ENCODE data around the gene PRDM8.
A peak's percentile ranks its signal among the peaks of the same experiment; 100 is the strongest.

The PRDM8 gene

GRCh38 chr4:80179637-80180161 is 17.6 kb upstream of the PRDM8 start:
- peaks cover 8% of the 10 kb centered on the region; the same call in 1 of the 2 replicates for H3K27me3 ChIP-seq (ENCODE audit: low read depth, low read length)
- no peak overlapping the region for H3K4me3 ChIP-seq (ENCODE audit: low read length)
- no peak overlapping the region for H3K27ac ChIP-seq (ENCODE audit: low read length)
- no peaks in the 10 kb centered on the region for H3K79me2 ChIP-seq (ENCODE audit: low read length)
- H3K9me3 ChIP-seq (ENCODE audit: insufficient read depth, low read length), result no peaks in the 10 kb centered on the region
- H3K4me1 ChIP-seq (ENCODE audit: low read length), result peaks cover 17% of the 10 kb centered on the region
- no peak overlapping the region for H3K9ac ChIP-seq (ENCODE audit: low read length)
- H2AFZ ChIP-seq (ENCODE audit: low read depth, low read length), result no peak overlapping the region
- H3K4me2 ChIP-seq (ENCODE audit: low read length), result no peak overlapping the region
- no peak for TF ChIP-seq CTCF (IDR thresholded peaks at IDR 0.05; ENCODE audit: low read depth, low read length)
- no peaks in the 10 kb centered on the region for H4K20me1 ChIP-seq (ENCODE audit: insufficient read depth, low read length)
- no peaks in the 10 kb centered on the region for H3K36me3 ChIP-seq (replicated peaks; ENCODE audit: low read depth, low read length)

GRCh38 chr4:80180743-80181142 is 16.6 kb upstream of the PRDM8 start:
- Histone ChIP-seq H3K27ac (ENCODE audit: low read length) (no peak overlapping the region), H3K79me2 (ENCODE audit: low read length) (no peaks in the 10 kb centered on the region), H3K9ac (ENCODE audit: low read length) (no peak overlapping the region), H4K20me1 (ENCODE audit: insufficient read depth, low read length) (no peaks in the 10 kb centered on the region), H3K4me2 (ENCODE audit: low read length) (no peak overlapping the region), H3K27me3 (ENCODE audit: low read depth, low read length) (peaks cover 15% of the 10 kb centered on the region), H3K4me3 (ENCODE audit: low read length) (no peak overlapping the region), H3K36me3 (replicated peaks; ENCODE audit: low read depth, low read length) (no peaks in the 10 kb centered on the region), H2AFZ (ENCODE audit: low read depth, low read length) (no peak overlapping the region), H3K9me3 (ENCODE audit: insufficient read depth, low read length) (no peaks in the 10 kb centered on the region), H3K4me1 (ENCODE audit: low read length) (peaks cover 24% of the 10 kb centered on the region)
- no peak for TF ChIP-seq EZH2phosphoT487 (IDR thresholded peaks at IDR 0.05; ENCODE audit: low read depth)
- TF ChIP-seq CTCF (IDR thresholded peaks at IDR 0.05; ENCODE audit: low read depth, low read length), result no peak

- Histone ChIP-seq H3K4me3 (ENCODE audit: low read length) (no peak overlapping the region), H2AFZ (ENCODE audit: low read depth, low read length) (no peak overlapping the region)
- TF ChIP-seq EZH2phosphoT487 (IDR thresholded peaks at IDR 0.05; ENCODE audit: low read depth) (no peak), CTCF (IDR thresholded peaks at IDR 0.05; ENCODE audit: low read depth, low read length) (no peak)
Measured at GRCh38 chr4:80182237-80182866, 15.0 kb upstream of the PRDM8 start.

GRCh38 chr4:80183250-80184052 is 13.9 kb upstream of the PRDM8 start:
- H3K9ac ChIP-seq (ENCODE audit: low read length), result peak overlapping the region; percentile 83

More at GRCh38 chr4:80182237-80182866, 15.0 kb upstream of the PRDM8 start:
- H3K9ac ChIP-seq (ENCODE audit: low read length), result no peak overlapping the region
- no peaks in the 10 kb centered on the region for H3K79me2 ChIP-seq (ENCODE audit: low read length)
- H3K27ac ChIP-seq (ENCODE audit: low read length), result no peak overlapping the region
- peaks cover 24% of the 10 kb centered on the region for H3K4me1 ChIP-seq (ENCODE audit: low read length)
- no peaks in the 10 kb centered on the region for H3K9me3 ChIP-seq (ENCODE audit: insufficient read depth, low read length)
- H3K27me3 ChIP-seq (ENCODE audit: low read depth, low read length), result peaks cover 19% of the 10 kb centered on the region
- H4K20me1 ChIP-seq (ENCODE audit: insufficient read depth, low read length), result no peaks in the 10 kb centered on the region
- no peaks in the 10 kb centered on the region for H3K36me3 ChIP-seq (replicated peaks; ENCODE audit: low read depth, low read length)
- H3K4me2 ChIP-seq (ENCODE audit: low read length), result peak overlapping the region; percentile 11; the same call in 1 of the 2 replicates

More at GRCh38 chr4:80183250-80184052, 13.9 kb upstream of the PRDM8 start:
- peak overlapping the region; percentile 80 for H2AFZ ChIP-seq (ENCODE audit: low read depth, low read length)
- H3K27me3 ChIP-seq (ENCODE audit: low read depth, low read length), result peaks cover 19% of the 10 kb centered on the region
- H3K36me3 ChIP-seq (replicated peaks; ENCODE audit: low read depth, low read length), result no peaks in the 10 kb centered on the region
- H3K9me3 ChIP-seq (ENCODE audit: insufficient read depth, low read length), result no peaks in the 10 kb centered on the region
- no peaks in the 10 kb centered on the region for H4K20me1 ChIP-seq (ENCODE audit: insufficient read depth, low read length)
- peaks cover 24% of the 10 kb centered on the region for H3K4me1 ChIP-seq (ENCODE audit: low read length)
- H3K4me3 ChIP-seq (ENCODE audit: low read length), result peak overlapping the region; percentile 95
- H3K4me2 ChIP-seq (ENCODE audit: low read length), result peak overlapping the region; percentile 89
- no peak for TF ChIP-seq EZH2phosphoT487 (IDR thresholded peaks at IDR 0.05; ENCODE audit: low read depth)
- TF ChIP-seq CTCF (IDR thresholded peaks at IDR 0.05; ENCODE audit: low read depth, low read length), result no peak
- no peaks in the 10 kb centered on the region for H3K79me2 ChIP-seq (ENCODE audit: low read length)
- H3K27ac ChIP-seq (ENCODE audit: low read length), result no peak overlapping the region
